WERI-Rb-1 (cell line): ENCODE results near the gene MCAT.

Experiments used
- DNase-seq: peaks from one replicate; pipeline ENCODE4 v3.0.0-alpha.2; 2020
- H3K27ac ChIP-seq: fragments of 250-450 bp; sonication (Bioruptor Pico); 2 replicates; pipeline ENCODE4 v1.5.1; 2020; ENCODE audit warnings: mild to moderate bottlenecking, moderate library complexity
- H3K27me3 ChIP-seq: fragments of 250-450 bp; sonication (Bioruptor Pico); 2 replicates; pipeline ENCODE4 v1.5.1; 2021; ENCODE audit warnings: mild to moderate bottlenecking, low read depth, moderate library complexity; ENCODE audit not compliant: insufficient read depth, severe bottlenecking
- H3K36me3 ChIP-seq: fragments of 250-450 bp; sonication (Bioruptor Pico); 2 replicates; pipeline ENCODE4 v1.5.1; 2020; ENCODE audit warnings: mild to moderate bottlenecking, moderate library complexity
- H3K4me3 ChIP-seq: 2 replicates; pipeline ENCODE4 v1.5.1; 2011; ENCODE audit warnings: low read depth, mild to moderate bottlenecking, control low read depth, low read length
- H3K9me3 ChIP-seq: fragments of 250-450 bp; sonication (Bioruptor Pico); 2 replicates; pipeline ENCODE4 v1.5.1; 2021; ENCODE audit warnings: mild to moderate bottlenecking, moderate library complexity; ENCODE audit not compliant: severe bottlenecking
- CTCF ChIP-seq: IDR thresholded peaks from 2 replicates; pipeline ENCODE4 v1.5.1; 2011; ENCODE audit warnings: low read depth, mild to moderate bottlenecking, control low read depth, inconsistent platforms, low read length

Gene MCAT

DNA sequence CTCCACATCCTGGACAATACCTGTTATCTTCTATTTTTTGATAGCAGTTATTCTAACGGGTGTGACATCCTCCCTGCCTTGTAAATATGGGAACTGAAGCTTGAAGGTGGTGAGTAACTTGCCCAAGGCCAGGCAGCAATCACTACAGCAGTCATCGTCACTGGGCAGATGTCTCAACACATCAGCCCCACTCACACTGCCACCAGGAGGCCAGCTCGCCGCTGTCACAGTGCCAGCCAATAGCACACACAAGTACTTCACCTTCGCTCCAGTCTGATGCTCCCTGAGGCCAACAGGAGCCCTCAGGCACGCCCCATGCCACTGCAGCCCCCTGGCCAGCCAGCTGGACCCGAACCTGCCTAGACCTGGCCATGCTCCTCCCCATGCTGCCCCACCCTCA is 49.1 kb downstream of the MCAT start:
- no peak for DNase-seq
- Histone ChIP-seq H3K27me3 (no peaks in the 10 kb centered on the region), H3K27ac (no peak overlapping the region), H3K4me3 (no peak overlapping the region), H3K36me3 (no peaks in the 10 kb centered on the region), H3K9me3 (peaks cover 9% of the 10 kb centered on the region)
- TF ChIP-seq CTCF: peak; percentile 37

- no peak overlapping the region for H3K4me3 ChIP-seq
- TF ChIP-seq CTCF: no peak
- peaks cover 6% of the 10 kb centered on the region for H3K9me3 ChIP-seq
- no peaks in the 10 kb centered on the region for H3K27me3 ChIP-seq
- H3K36me3 ChIP-seq: no peaks in the 10 kb centered on the region
- H3K27ac ChIP-seq: no peak overlapping the region
- no peak for DNase-seq
These were observed 51.1 kb downstream of the MCAT start for GRCh38 chr22:43092085-43092484.

- DNase-seq: peak; percentile 68
- TF ChIP-seq CTCF: peak; percentile 59
- no peaks in the 10 kb centered on the region for H3K9me3 ChIP-seq
- no peaks in the 10 kb centered on the region for H3K36me3 ChIP-seq
- no peak overlapping the region for H3K27ac ChIP-seq
- no peaks in the 10 kb centered on the region for H3K27me3 ChIP-seq
- H3K4me3 ChIP-seq: no peak overlapping the region
These were observed 52.9 kb downstream of the MCAT start for GRCh38 chr22:43090130-43090789.

GRCh38 chr22:43088984-43089717 is 54.0 kb downstream of the MCAT start, which contains the start of gene TTLL1:
TTLL1 (minus strand) TSS chr22:43089391; CDS start chr22:43075586, 13,805 bp downstream.
- DNase-seq: peak; percentile 91
- Histone ChIP-seq H3K27me3 (no peaks in the 10 kb centered on the region), H3K4me3 (peak within 1 kb of the TSS; percentile 73), H3K36me3 (no peaks in the 10 kb centered on the region), H3K27ac (peak within 1 kb of the TSS; percentile 58), H3K9me3 (no peaks in the 10 kb centered on the region)
- TF ChIP-seq CTCF: no peak

DNA sequence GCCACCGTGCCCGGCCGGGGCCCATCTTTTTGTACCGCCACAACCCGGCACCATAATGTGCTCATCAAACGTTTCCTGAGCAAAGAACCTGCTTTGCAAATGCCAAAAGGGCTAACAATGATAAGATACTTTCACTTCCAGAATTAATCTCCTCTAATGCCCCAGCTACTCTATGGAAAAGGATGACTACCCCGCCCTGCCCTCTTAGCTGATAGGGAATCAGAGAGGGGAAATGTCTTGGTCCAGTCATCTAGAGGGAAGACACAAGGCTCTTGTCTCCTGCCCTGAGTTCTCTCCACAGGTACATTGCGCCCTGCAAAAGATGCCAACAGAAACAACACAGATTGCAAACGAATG is 54.6 kb downstream of the MCAT start:
- H3K27me3 ChIP-seq: no peaks in the 10 kb centered on the region
- no peak for DNase-seq
- no peaks in the 10 kb centered on the region for H3K36me3 ChIP-seq
- peak overlapping the region; percentile 73 for H3K4me3 ChIP-seq
- H3K9me3 ChIP-seq: no peaks in the 10 kb centered on the region
- TF ChIP-seq CTCF: no peak
- H3K27ac ChIP-seq: peak overlapping the region; percentile 58
